ENCODE data around the gene SLC25A21. TPM values are rescaled to one million over a fixed set of nuclear protein-coding genes. Genes with fewer than 3 reads are reported as not detected.

SLC25A21 gene
- total RNA-seq, 1 experiment from 2014 or later, result 2.1 TPM

DNA sequence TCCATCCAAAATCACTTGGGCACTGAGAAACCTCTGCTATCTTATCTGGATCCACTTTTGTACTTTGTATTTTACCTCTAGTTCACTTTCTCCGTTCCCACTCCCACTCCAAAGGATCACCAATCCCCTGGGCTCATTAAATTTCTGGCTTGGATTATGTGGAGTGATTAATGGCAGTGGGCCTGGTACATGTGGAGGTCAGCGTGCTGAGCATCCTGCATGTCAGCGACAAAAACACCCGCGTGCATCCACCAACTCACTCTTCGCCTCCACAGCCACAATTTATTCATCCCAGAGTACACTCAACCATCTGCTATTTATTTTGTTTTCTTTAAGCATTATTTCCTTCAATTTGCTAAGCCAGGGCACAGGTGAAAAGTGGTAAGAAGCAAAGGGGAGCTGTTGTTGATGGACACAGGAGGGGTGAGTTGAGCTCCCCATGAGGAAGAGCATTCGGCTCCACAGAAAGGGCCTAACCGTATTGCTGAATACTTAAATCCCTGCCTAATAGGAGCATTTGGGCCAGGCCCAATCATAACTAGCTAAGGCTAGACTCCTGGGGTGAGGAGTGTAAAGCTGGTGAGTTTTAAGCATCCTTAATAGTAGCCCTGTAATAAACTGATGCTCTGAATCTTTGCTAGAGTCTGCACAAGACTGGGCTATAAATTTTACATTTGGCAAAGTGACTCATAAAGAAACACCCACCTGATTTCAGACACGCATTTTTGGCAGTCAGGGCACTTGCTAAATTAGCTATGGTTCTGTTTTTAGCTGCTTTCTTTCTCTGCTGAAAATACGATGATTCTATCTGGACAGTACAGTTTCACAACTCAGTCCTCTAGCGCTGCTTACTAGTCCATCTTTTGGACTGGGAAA lies 137.8 kb downstream of the SLC25A21 start:
- ChIA-PET CTCF (no interaction called here), POLR2A (no interaction called here)
- no peaks in the 10 kb centered on the region for H3K4me1 ChIP-seq (ENCODE audit: control insufficient read depth, insufficient read depth, low read length)
- H3K36me3 ChIP-seq (ENCODE audit: control insufficient read depth, insufficient read depth, low read length), result no peaks in the 10 kb centered on the region
- TF ChIP-seq POLR2AphosphoS5 (IDR thresholded peaks at IDR 0.05; ENCODE audit: low read depth, low read length) (no peak), TCF7L2 (IDR thresholded peaks at IDR 0.05; ENCODE audit: low read depth, low read length) (no peak), SIN3A (IDR thresholded peaks at IDR 0.05; ENCODE audit: borderline replicate concordance, insufficient read depth, low read depth, low read length) (no peak)
- TF ChIP-seq, protein P1, sequence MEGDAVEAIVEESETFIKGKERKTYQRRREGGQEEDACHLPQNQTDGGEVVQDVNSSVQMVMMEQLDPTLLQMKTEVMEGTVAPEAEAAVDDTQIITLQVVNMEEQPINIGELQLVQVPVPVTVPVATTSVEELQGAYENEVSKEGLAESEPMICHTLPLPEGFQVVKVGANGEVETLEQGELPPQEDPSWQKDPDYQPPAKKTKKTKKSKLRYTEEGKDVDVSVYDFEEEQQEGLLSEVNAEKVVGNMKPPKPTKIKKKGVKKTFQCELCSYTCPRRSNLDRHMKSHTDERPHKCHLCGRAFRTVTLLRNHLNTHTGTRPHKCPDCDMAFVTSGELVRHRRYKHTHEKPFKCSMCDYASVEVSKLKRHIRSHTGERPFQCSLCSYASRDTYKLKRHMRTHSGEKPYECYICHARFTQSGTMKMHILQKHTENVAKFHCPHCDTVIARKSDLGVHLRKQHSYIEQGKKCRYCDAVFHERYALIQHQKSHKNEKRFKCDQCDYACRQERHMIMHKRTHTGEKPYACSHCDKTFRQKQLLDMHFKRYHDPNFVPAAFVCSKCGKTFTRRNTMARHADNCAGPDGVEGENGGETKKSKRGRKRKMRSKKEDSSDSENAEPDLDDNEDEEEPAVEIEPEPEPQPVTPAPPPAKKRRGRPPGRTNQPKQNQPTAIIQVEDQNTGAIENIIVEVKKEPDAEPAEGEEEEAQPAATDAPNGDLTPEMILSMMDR (IDR thresholded peaks at IDR 0.05), result no peak
- TF ChIP-seq, protein P2, sequence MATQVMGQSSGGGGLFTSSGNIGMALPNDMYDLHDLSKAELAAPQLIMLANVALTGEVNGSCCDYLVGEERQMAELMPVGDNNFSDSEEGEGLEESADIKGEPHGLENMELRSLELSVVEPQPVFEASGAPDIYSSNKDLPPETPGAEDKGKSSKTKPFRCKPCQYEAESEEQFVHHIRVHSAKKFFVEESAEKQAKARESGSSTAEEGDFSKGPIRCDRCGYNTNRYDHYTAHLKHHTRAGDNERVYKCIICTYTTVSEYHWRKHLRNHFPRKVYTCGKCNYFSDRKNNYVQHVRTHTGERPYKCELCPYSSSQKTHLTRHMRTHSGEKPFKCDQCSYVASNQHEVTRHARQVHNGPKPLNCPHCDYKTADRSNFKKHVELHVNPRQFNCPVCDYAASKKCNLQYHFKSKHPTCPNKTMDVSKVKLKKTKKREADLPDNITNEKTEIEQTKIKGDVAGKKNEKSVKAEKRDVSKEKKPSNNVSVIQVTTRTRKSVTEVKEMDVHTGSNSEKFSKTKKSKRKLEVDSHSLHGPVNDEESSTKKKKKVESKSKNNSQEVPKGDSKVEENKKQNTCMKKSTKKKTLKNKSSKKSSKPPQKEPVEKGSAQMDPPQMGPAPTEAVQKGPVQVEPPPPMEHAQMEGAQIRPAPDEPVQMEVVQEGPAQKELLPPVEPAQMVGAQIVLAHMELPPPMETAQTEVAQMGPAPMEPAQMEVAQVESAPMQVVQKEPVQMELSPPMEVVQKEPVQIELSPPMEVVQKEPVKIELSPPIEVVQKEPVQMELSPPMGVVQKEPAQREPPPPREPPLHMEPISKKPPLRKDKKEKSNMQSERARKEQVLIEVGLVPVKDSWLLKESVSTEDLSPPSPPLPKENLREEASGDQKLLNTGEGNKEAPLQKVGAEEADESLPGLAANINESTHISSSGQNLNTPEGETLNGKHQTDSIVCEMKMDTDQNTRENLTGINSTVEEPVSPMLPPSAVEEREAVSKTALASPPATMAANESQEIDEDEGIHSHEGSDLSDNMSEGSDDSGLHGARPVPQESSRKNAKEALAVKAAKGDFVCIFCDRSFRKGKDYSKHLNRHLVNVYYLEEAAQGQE (IDR thresholded peaks at IDR 0.05; ENCODE audit: insufficient read depth in 1 of 2, low read depth in 2 of 2, low read length in 1 of 2), result no peak
- H3K9me3 ChIP-seq (ENCODE audit: control insufficient read depth, insufficient read depth, low read depth, low read length), result no peaks in the 10 kb centered on the region
- BruUV-seq (replicated peaks), result no TSS peak
- in situ Hi-C loops (cut with HindIII; ENCODE audit: low pct_unique_long_range_greater_than_20kb, low sequenced_read_pairs) (no loop called here), intact Hi-C loops (cut with micrococcal nuclease; ENCODE audit: unreplicated experiment) (no loop called here)
- DNase-seq (ENCODE audit: low read depth, low spot score) (no peak), ATAC-seq (no peak)
- no peaks in the 10 kb centered on the region for H3K27me3 ChIP-seq (ENCODE audit: control insufficient read depth, insufficient read depth, low read length)
- no peak overlapping the region for H3K27ac ChIP-seq (ENCODE audit: low read length)
- no peak overlapping the region for H3K4me3 ChIP-seq (ENCODE audit: low read depth in 2 of 2, low read length in 2 of 2)

DNA sequence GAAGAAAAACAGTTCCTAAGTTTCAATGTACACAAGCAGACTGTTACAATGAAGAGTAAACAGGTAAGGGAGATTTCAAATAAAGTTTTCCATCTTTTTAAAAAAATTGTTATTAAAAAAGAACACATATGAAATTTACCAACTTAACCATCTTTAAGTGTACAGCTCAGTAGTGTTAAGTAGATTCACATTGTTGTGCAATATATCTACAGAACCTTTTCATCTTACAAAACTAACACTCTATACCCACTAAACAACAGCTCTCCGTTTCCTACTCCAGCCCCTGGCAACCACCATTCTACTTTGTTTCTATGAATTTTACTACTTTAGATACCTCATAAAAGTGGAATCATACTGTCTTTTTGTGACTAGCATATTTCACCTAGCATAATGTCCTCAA lies 139.5 kb downstream of the SLC25A21 start:
- no peaks in the 10 kb centered on the region for H3K9me3 ChIP-seq (ENCODE audit: control insufficient read depth, insufficient read depth, low read depth, low read length)
- no peak for DNase-seq (ENCODE audit: low read depth, low spot score)
- no peak for ATAC-seq
- ChIA-PET CTCF (no interaction called here), POLR2A (no interaction called here)
- TF ChIP-seq POLR2AphosphoS5 (IDR thresholded peaks at IDR 0.05; ENCODE audit: low read depth, low read length) (no peak), TCF7L2 (IDR thresholded peaks at IDR 0.05; ENCODE audit: low read depth, low read length) (no peak), SIN3A (IDR thresholded peaks at IDR 0.05; ENCODE audit: borderline replicate concordance, insufficient read depth, low read depth, low read length) (no peak)
- TF ChIP-seq, protein P1 (IDR thresholded peaks at IDR 0.05), result no peak
- TF ChIP-seq, protein P2 (IDR thresholded peaks at IDR 0.05; ENCODE audit: insufficient read depth in 1 of 2, low read depth in 2 of 2, low read length in 1 of 2), result no peak
- H3K27me3 ChIP-seq (ENCODE audit: control insufficient read depth, insufficient read depth, low read length), result no peaks in the 10 kb centered on the region
- H3K4me3 ChIP-seq (ENCODE audit: low read depth in 2 of 2, low read length in 2 of 2), result no peak overlapping the region
- H3K4me1 ChIP-seq (ENCODE audit: control insufficient read depth, insufficient read depth, low read length), result no peaks in the 10 kb centered on the region
- intact Hi-C loops (cut with micrococcal nuclease; ENCODE audit: unreplicated experiment) (no loop called here), in situ Hi-C loops (cut with HindIII; ENCODE audit: low pct_unique_long_range_greater_than_20kb, low sequenced_read_pairs) (no loop called here)
- no TSS peak for BruUV-seq (replicated peaks)
- H3K27ac ChIP-seq (ENCODE audit: low read length), result no peak overlapping the region
- no peaks in the 10 kb centered on the region for H3K36me3 ChIP-seq (ENCODE audit: control insufficient read depth, insufficient read depth, low read length)
